GM12878 (cell line): ENCODE data around the gene PRDM16.

Experiments used
- CBFB ChIP-seq: IDR thresholded peaks from 2 replicates; pipeline ENCODE4 v1.6.1; 2016; ENCODE audit warnings: antibody characterized with exemption, low read depth
- POLR2A ChIP-seq: IDR thresholded peaks from 2 replicates; pipeline ENCODE4 v1.6.1; 2011; ENCODE audit warnings: low read depth, mild to moderate bottlenecking, low read length
- POLR2AphosphoS2 ChIP-seq: IDR thresholded peaks from 2 replicates; pipeline ENCODE4 v1.6.1; 2011; ENCODE audit warnings: low read depth, mild to moderate bottlenecking, low read length, improper control_type of control experiment, moderate library complexity
- POLR2AphosphoS5 ChIP-seq: IDR thresholded peaks from 2 replicates; pipeline ENCODE4 v1.6.1; 2011; ENCODE audit warnings: mild to moderate bottlenecking, low read length, inconsistent platforms
- RFX5 ChIP-seq: IDR thresholded peaks from 2 replicates; pipeline ENCODE4 v1.6.1; 2011; ENCODE audit warnings: low read depth, low read length, improper control_type of control experiment
- SMC3 ChIP-seq: IDR thresholded peaks from 2 replicates; pipeline ENCODE4 v1.6.1; 2011; ENCODE audit warnings: low read length, improper control_type of control experiment, borderline replicate concordance
- TF ChIP-seq, protein P1 (sequence below): IDR thresholded peaks from 2 replicates; pipeline ENCODE4 v1.6.1; 2012; ENCODE audit warnings: mild to moderate bottlenecking, low read depth, low read length
- TF ChIP-seq, protein P2 (sequence below), 3 experiments: IDR thresholded peaks in 2 of 3; conservative IDR thresholded peaks in 1 of 3; 2 replicates each; pipeline ENCODE4 v1.5.1; 2011; ENCODE audit warnings: low read depth in 3 of 3, low read length in 3 of 3, mild to moderate bottlenecking in 3 of 3, control low read depth in 2 of 3, moderate library complexity in 2 of 3, inconsistent platforms in 1 of 3, mixed read lengths in 1 of 3; ENCODE audit not compliant: control insufficient read depth in 2 of 3, insufficient read depth in 1 of 3; ENCODE audit errors: extremely low read depth in 1 of 3
- TF ChIP-seq, protein P3 (sequence below): fragments of 450-650 bp; formaldehyde crosslinking; IDR thresholded peaks from 2 replicates; pipeline ENCODE4 v1.4.0; 2022; ENCODE audit warnings: mild to moderate bottlenecking, moderate library complexity

DNA sequence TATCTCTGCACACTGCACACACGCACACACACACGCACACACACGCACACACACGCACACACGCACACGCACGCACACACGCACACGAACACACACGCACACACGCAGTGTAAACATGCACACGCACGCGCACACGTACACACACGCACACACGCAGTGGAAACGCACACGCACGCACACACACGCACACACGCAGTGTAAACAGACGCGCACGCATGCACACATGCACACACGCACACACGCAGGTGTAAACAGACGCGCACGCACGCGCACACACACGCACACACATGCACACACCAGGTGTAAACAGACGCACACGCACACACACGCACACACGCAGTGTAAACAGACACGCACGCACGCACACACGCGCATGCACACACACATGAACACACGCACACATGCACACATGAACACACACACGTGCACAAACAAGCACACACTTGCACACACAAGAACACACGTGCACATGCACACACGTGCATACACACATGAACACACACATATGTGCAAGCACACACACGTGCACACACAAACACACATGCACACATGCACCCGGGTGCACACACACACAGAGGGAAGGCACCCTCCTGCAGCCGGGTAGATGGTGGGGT is 45.2 kb downstream of the PRDM16 start:
- TF ChIP-seq SMC3: no peak
- no peak for TF ChIP-seq POLR2A
- TF ChIP-seq POLR2AphosphoS2: no peak
- no peak for TF ChIP-seq POLR2AphosphoS5
- TF ChIP-seq, protein P1, sequence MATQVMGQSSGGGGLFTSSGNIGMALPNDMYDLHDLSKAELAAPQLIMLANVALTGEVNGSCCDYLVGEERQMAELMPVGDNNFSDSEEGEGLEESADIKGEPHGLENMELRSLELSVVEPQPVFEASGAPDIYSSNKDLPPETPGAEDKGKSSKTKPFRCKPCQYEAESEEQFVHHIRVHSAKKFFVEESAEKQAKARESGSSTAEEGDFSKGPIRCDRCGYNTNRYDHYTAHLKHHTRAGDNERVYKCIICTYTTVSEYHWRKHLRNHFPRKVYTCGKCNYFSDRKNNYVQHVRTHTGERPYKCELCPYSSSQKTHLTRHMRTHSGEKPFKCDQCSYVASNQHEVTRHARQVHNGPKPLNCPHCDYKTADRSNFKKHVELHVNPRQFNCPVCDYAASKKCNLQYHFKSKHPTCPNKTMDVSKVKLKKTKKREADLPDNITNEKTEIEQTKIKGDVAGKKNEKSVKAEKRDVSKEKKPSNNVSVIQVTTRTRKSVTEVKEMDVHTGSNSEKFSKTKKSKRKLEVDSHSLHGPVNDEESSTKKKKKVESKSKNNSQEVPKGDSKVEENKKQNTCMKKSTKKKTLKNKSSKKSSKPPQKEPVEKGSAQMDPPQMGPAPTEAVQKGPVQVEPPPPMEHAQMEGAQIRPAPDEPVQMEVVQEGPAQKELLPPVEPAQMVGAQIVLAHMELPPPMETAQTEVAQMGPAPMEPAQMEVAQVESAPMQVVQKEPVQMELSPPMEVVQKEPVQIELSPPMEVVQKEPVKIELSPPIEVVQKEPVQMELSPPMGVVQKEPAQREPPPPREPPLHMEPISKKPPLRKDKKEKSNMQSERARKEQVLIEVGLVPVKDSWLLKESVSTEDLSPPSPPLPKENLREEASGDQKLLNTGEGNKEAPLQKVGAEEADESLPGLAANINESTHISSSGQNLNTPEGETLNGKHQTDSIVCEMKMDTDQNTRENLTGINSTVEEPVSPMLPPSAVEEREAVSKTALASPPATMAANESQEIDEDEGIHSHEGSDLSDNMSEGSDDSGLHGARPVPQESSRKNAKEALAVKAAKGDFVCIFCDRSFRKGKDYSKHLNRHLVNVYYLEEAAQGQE: no peak
- TF ChIP-seq, protein P2, sequence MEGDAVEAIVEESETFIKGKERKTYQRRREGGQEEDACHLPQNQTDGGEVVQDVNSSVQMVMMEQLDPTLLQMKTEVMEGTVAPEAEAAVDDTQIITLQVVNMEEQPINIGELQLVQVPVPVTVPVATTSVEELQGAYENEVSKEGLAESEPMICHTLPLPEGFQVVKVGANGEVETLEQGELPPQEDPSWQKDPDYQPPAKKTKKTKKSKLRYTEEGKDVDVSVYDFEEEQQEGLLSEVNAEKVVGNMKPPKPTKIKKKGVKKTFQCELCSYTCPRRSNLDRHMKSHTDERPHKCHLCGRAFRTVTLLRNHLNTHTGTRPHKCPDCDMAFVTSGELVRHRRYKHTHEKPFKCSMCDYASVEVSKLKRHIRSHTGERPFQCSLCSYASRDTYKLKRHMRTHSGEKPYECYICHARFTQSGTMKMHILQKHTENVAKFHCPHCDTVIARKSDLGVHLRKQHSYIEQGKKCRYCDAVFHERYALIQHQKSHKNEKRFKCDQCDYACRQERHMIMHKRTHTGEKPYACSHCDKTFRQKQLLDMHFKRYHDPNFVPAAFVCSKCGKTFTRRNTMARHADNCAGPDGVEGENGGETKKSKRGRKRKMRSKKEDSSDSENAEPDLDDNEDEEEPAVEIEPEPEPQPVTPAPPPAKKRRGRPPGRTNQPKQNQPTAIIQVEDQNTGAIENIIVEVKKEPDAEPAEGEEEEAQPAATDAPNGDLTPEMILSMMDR (IDR thresholded peaks at IDR 0.05 in 2 of 3, conservative IDR thresholded peaks at IDR 0.05 in 1 of 3; ENCODE audit: control insufficient read depth in 2 of 3, extremely low read depth in 1 of 3, insufficient read depth in 1 of 3, low read depth in 3 of 3, low read length in 3 of 3): no peak
- TF ChIP-seq, protein P3, sequence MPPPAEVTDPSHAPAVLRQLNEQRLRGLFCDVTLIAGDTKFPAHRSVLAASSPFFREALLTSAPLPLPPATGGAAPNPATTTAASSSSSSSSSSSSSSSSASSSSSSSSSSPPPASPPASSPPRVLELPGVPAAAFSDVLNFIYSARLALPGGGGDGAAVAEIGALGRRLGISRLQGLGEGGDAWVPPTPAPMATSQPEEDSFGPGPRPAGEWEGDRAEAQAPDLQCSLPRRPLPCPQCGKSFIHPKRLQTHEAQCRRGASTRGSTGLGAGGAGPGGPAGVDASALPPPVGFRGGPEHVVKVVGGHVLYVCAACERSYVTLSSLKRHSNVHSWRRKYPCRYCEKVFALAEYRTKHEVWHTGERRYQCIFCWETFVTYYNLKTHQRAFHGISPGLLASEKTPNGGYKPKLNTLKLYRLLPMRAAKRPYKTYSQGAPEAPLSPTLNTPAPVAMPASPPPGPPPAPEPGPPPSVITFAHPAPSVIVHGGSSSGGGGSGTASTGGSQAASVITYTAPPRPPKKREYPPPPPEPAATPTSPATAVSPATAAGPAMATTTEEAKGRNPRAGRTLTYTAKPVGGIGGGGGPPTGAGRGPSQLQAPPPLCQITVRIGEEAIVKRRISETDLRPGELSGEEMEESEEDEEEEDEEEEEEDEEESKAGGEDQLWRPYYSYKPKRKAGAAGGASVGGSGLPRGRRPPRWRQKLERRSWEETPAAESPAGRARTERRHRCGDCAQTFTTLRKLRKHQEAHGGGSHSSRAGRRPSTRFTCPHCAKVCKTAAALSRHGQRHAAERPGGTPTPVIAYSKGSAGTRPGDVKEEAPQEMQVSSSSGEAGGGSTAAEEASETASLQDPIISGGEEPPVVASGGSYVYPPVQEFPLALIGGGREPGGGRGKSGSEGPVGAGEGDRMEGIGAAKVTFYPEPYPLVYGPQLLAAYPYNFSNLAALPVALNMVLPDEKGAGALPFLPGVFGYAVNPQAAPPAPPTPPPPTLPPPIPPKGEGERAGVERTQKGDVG (CRISPR knock-in tag): no peak
- no peak for TF ChIP-seq RFX5
- TF ChIP-seq CBFB: no peak
